GM19324 (cell line): ENCODE measurements around the gene SENP3.
"Not testable (repeated sequence)": the region's sequence is repeated elsewhere in the genome, so short reads cannot be mapped to it uniquely, and the experiment has no call there.

Source experiments
- ATAC-seq: cut with Tn5 transposase; IDR thresholded peaks from one replicate; pipeline ENCODE4 v1.9.1; 2021; ENCODE audit warnings: mild to moderate bottlenecking, moderate library complexity; ENCODE audit not compliant: unreplicated experiment, low FRiP score

Gene SENP3

GRCh38 chr17:7590743-7591142, 29.0 kb downstream of the SENP3 start:
- no peak for ATAC-seq

- no peak for ATAC-seq
Measured at GRCh38 chr17:7591596-7591995, 29.9 kb downstream of the SENP3 start.

- ATAC-seq: no peak
Measured at GRCh38 chr17:7592422-7593021, 30.8 kb downstream of the SENP3 start.

GRCh38 chr17:7593296-7593695, 31.6 kb downstream of the SENP3 start:
- no peak for ATAC-seq

- ATAC-seq: not testable (repeated sequence)
Measured at GRCh38 chr17:7597561-7597960, 35.8 kb downstream of the SENP3 start.

GRCh38 chr17:7606280-7606679, 44.6 kb downstream of the SENP3 start:
- ATAC-seq: no peak

GRCh38 chr17:7610641-7611040, 48.9 kb downstream of the SENP3 start:
- no peak for ATAC-seq

GRCh38 chr17:7611635-7612293, 50.0 kb downstream of the SENP3 start:
- no peak for ATAC-seq

- no peak for ATAC-seq
Measured at GRCh38 chr17:7612294-7612640, 50.5 kb downstream of the SENP3 start.

- no peak for ATAC-seq
Measured at GRCh38 chr17:7613769-7614424, 52.2 kb downstream of the SENP3 start.

GRCh38 chr17:7614425-7615264, 52.9 kb downstream of the SENP3 start, which contains the start of gene FXR2:
Gene FXR2, minus strand, starts transcription at chr17:7614897. Its CDS starts 365 bp downstream, at chr17:7614532.
- ATAC-seq: peak; percentile 89

GRCh38 chr17:7615265-7615747, 53.6 kb downstream of the SENP3 start:
- ATAC-seq: no peak

- no peak for ATAC-seq
Measured at GRCh38 chr17:7618608-7619007, 56.9 kb downstream of the SENP3 start.

GRCh38 chr17:7620835-7621234, 59.1 kb downstream of the SENP3 start:
- ATAC-seq: no peak
